Activated naive CD8-positive, alpha-beta T cell treated with anti-CD3 and anti-CD28 coated beads, Interleukin-2, amount 50 U/mL, for 24 hours (primary cell): ENCODE measurements around the gene SFT2D1.

Experiments
- ATAC-seq: fragments of 150-1000 bp; cut with Tn5 transposase; one replicate; pipeline ENCODE4 v1.10.0; 2021
- DNase-seq: peaks from one replicate; pipeline ENCODE4 v3.0.0; 2021
- H3K27ac Mint-ChIP-seq: one replicate; pipeline ENCODE4 v1.8.0; 2021; ENCODE audit warnings: mild to moderate bottlenecking, mixed read lengths
- H3K27me3 Mint-ChIP-seq: one replicate; pipeline ENCODE4 v1.8.0; 2021; ENCODE audit warnings: mixed read lengths
- H3K36me3 Mint-ChIP-seq: one replicate; pipeline ENCODE4 v1.8.0; 2021; ENCODE audit warnings: low read depth, mixed read lengths
- H3K4me1 Mint-ChIP-seq: one replicate; pipeline ENCODE4 v1.8.0; 2021; ENCODE audit warnings: mixed read lengths
- H3K4me3 Mint-ChIP-seq: one replicate; pipeline ENCODE4 v1.8.0; 2021; ENCODE audit warnings: mild to moderate bottlenecking, moderate library complexity, mixed read lengths
- H3K9me3 Mint-ChIP-seq: one replicate; pipeline ENCODE4 v1.8.0; 2021; ENCODE audit warnings: mixed read lengths

SFT2D1 gene

GRCh38 chr6:166333172-166333995 is 9.0 kb downstream of the SFT2D1 start:
- H3K36me3 Mint-ChIP-seq = peaks cover 49% of the 10 kb centered on the region
- H3K4me3 Mint-ChIP-seq = peak overlapping the region; percentile 66
- DNase-seq (no peak), ATAC-seq (peak; percentile 77)
- H3K27ac Mint-ChIP-seq = peak overlapping the region; percentile 82
- no peaks in the 10 kb centered on the region for H3K9me3 Mint-ChIP-seq
- peaks cover 69% of the 10 kb centered on the region for H3K4me1 Mint-ChIP-seq
- H3K27me3 Mint-ChIP-seq = no peaks in the 10 kb centered on the region

GRCh38 chr6:166331503-166332415 is 10.6 kb downstream of the SFT2D1 start:
- H3K36me3 Mint-ChIP-seq = peaks cover 41% of the 10 kb centered on the region
- peaks cover 54% of the 10 kb centered on the region for H3K4me1 Mint-ChIP-seq
- no peak overlapping the region for H3K4me3 Mint-ChIP-seq

GRCh38 chr6:166330612-166331011 is 11.7 kb downstream of the SFT2D1 start:
- Mint-ChIP-seq H3K27me3 (no peaks in the 10 kb centered on the region), H3K36me3 (peaks cover 36% of the 10 kb centered on the region), H3K4me3 (no peak overlapping the region), H3K9me3 (no peaks in the 10 kb centered on the region), H3K4me1 (peaks cover 44% of the 10 kb centered on the region), H3K27ac (no peak overlapping the region)
- DNase-seq (no peak), ATAC-seq (no peak)

More at GRCh38 chr6:166331503-166332415, 10.6 kb downstream of the SFT2D1 start:
- Mint-ChIP-seq H3K27me3 (no peaks in the 10 kb centered on the region), H3K9me3 (no peaks in the 10 kb centered on the region), H3K27ac (no peak overlapping the region)
- DNase-seq (no peak), ATAC-seq (no peak)

- Mint-ChIP-seq H3K4me3 (no peak overlapping the region), H3K4me1 (no peaks in the 10 kb centered on the region), H3K9me3 (no peaks in the 10 kb centered on the region), H3K36me3 (peaks cover 38% of the 10 kb centered on the region), H3K27ac (no peak overlapping the region), H3K27me3 (no peaks in the 10 kb centered on the region)
- no peak for DNase-seq
- ATAC-seq = no peak
These were observed 16.8 kb downstream of the SFT2D1 start for GRCh38 chr6:166325383-166326042.

GRCh38 chr6:166323395-166323794 is 18.9 kb downstream of the SFT2D1 start:
- H3K27me3 Mint-ChIP-seq = no peaks in the 10 kb centered on the region
- DNase-seq = no peak
- no peaks in the 10 kb centered on the region for H3K4me1 Mint-ChIP-seq
- ATAC-seq = no peak
- peaks cover 34% of the 10 kb centered on the region for H3K36me3 Mint-ChIP-seq
- no peak overlapping the region for H3K27ac Mint-ChIP-seq
- no peaks in the 10 kb centered on the region for H3K9me3 Mint-ChIP-seq
- H3K4me3 Mint-ChIP-seq = no peak overlapping the region

GRCh38 chr6:166318649-166319600 is 23.4 kb downstream of the SFT2D1 start:
- ATAC-seq (no peak), DNase-seq (no peak)
- H3K27me3 Mint-ChIP-seq = no peaks in the 10 kb centered on the region
- no peaks in the 10 kb centered on the region for H3K4me1 Mint-ChIP-seq
- H3K4me3 Mint-ChIP-seq = no peak overlapping the region
- peaks cover 16% of the 10 kb centered on the region for H3K36me3 Mint-ChIP-seq
- H3K27ac Mint-ChIP-seq = no peak overlapping the region
- H3K9me3 Mint-ChIP-seq = no peaks in the 10 kb centered on the region

- H3K4me1 Mint-ChIP-seq = no peaks in the 10 kb centered on the region
- ATAC-seq (no peak), DNase-seq (no peak)
- no peaks in the 10 kb centered on the region for H3K27me3 Mint-ChIP-seq
- H3K27ac Mint-ChIP-seq = no peak overlapping the region
- peaks cover 12% of the 10 kb centered on the region for H3K36me3 Mint-ChIP-seq
- no peaks in the 10 kb centered on the region for H3K9me3 Mint-ChIP-seq
- H3K4me3 Mint-ChIP-seq = no peak overlapping the region
These were observed 24.1 kb downstream of the SFT2D1 start for GRCh38 chr6:166318227-166318626.

- H3K27me3 Mint-ChIP-seq = no peaks in the 10 kb centered on the region
- no peaks in the 10 kb centered on the region for H3K4me1 Mint-ChIP-seq
- H3K36me3 Mint-ChIP-seq = peaks cover 8% of the 10 kb centered on the region
- ATAC-seq (no peak), DNase-seq (no peak)
- H3K9me3 Mint-ChIP-seq = no peaks in the 10 kb centered on the region
- H3K27ac Mint-ChIP-seq = no peak overlapping the region
- H3K4me3 Mint-ChIP-seq = no peak overlapping the region
These were observed 24.8 kb downstream of the SFT2D1 start for GRCh38 chr6:166317261-166318212.

GRCh38 chr6:166315436-166315835 is 26.9 kb downstream of the SFT2D1 start:
- Mint-ChIP-seq H3K9me3 (no peaks in the 10 kb centered on the region), H3K4me3 (no peak overlapping the region), H3K27ac (no peak overlapping the region), H3K27me3 (peaks cover 1% of the 10 kb centered on the region), H3K36me3 (no peaks in the 10 kb centered on the region), H3K4me1 (no peaks in the 10 kb centered on the region)
- no peak for ATAC-seq
- DNase-seq = no peak

GRCh38 chr6:166314454-166314853 is 27.9 kb downstream of the SFT2D1 start:
- H3K36me3 Mint-ChIP-seq = no peaks in the 10 kb centered on the region
- DNase-seq = no peak
- no peak for ATAC-seq
- H3K4me1 Mint-ChIP-seq = no peaks in the 10 kb centered on the region
- no peak overlapping the region for H3K27ac Mint-ChIP-seq
- H3K27me3 Mint-ChIP-seq = peaks cover 9% of the 10 kb centered on the region
- H3K4me3 Mint-ChIP-seq = no peak overlapping the region
- no peaks in the 10 kb centered on the region for H3K9me3 Mint-ChIP-seq

GRCh38 chr6:166313255-166314070 is 28.9 kb downstream of the SFT2D1 start:
- Mint-ChIP-seq H3K27ac (no peak overlapping the region), H3K4me1 (no peaks in the 10 kb centered on the region), H3K9me3 (no peaks in the 10 kb centered on the region), H3K36me3 (no peaks in the 10 kb centered on the region), H3K4me3 (no peak overlapping the region), H3K27me3 (peaks cover 19% of the 10 kb centered on the region)
- DNase-seq = peak; percentile 55
- peak; percentile 83 for ATAC-seq

- ATAC-seq = no peak
These were observed 29.5 kb downstream of the SFT2D1 start for GRCh38 chr6:166312832-166313231.

More at GRCh38 chr6:166312832-166313231, 29.5 kb downstream of the SFT2D1 start:
- Mint-ChIP-seq H3K36me3 (no peaks in the 10 kb centered on the region), H3K9me3 (no peaks in the 10 kb centered on the region), H3K27ac (no peak overlapping the region), H3K27me3 (peaks cover 19% of the 10 kb centered on the region), H3K4me3 (no peak overlapping the region), H3K4me1 (no peaks in the 10 kb centered on the region)
- no peak for DNase-seq
